ENCODE data around the gene FBRSL1. TPM values are rescaled to one million over a fixed set of nuclear protein-coding genes. Genes with fewer than 3 reads are reported as not detected.

FBRSL1 gene
- total and polyA plus RNA-seq, 9 of the 15 experiments (the other 6 are each of a cell fraction or from before 2014, with no cell fraction given) = 0.24 to 129 (median 7.3) TPM

GRCh38 chr12:132560614-132561426, 70.9 kb downstream of the FBRSL1 start (continued):
- peak; percentile 34; the same call in 1 of the 2 replicates for TF ChIP-seq REST (IDR thresholded peaks at IDR 0.05; ENCODE audit: borderline replicate concordance)
- no peak for TF ChIP-seq REST (CRISPR knock-in tag; IDR thresholded peaks at IDR 0.05; ENCODE audit: low read depth)
- TF ChIP-seq ZHX1 (conservative IDR thresholded peaks at IDR 0.05; ENCODE audit: low read length) = no peak
- TF ChIP-seq ZNF384 (IDR thresholded peaks at IDR 0.05; ENCODE audit: low read depth, low read length) = no peak
- peak; percentile 12; the same call in 1 of the 2 replicates for TF ChIP-seq SAFB (IDR thresholded peaks at IDR 0.05; ENCODE audit: borderline replicate concordance, low read depth, low read length)
- TF ChIP-seq TEAD4 (IDR thresholded peaks at IDR 0.05; ENCODE audit: low read length) = no peak
- TF ChIP-seq TEAD4 (CRISPR knock-in tag; IDR thresholded peaks at IDR 0.05; ENCODE audit: borderline replicate concordance) = no peak
- no peak for TF ChIP-seq ELF4 (CRISPR knock-in tag; IDR thresholded peaks at IDR 0.05)
- TF ChIP-seq ZNF668 (CRISPR knock-in tag; IDR thresholded peaks at IDR 0.05) = no peak
- peak; percentile 51 to 60 for TF ChIP-seq RAD21 (CRISPR knock-in tag; conservative IDR thresholded peaks at IDR 0.05 in 1 of 2, IDR thresholded peaks at IDR 0.05 in 1 of 2)
- TF ChIP-seq, protein P1, sequence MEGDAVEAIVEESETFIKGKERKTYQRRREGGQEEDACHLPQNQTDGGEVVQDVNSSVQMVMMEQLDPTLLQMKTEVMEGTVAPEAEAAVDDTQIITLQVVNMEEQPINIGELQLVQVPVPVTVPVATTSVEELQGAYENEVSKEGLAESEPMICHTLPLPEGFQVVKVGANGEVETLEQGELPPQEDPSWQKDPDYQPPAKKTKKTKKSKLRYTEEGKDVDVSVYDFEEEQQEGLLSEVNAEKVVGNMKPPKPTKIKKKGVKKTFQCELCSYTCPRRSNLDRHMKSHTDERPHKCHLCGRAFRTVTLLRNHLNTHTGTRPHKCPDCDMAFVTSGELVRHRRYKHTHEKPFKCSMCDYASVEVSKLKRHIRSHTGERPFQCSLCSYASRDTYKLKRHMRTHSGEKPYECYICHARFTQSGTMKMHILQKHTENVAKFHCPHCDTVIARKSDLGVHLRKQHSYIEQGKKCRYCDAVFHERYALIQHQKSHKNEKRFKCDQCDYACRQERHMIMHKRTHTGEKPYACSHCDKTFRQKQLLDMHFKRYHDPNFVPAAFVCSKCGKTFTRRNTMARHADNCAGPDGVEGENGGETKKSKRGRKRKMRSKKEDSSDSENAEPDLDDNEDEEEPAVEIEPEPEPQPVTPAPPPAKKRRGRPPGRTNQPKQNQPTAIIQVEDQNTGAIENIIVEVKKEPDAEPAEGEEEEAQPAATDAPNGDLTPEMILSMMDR (IDR thresholded peaks at IDR 0.05 in 2 of 3, conservative IDR thresholded peaks at IDR 0.05 in 1 of 3; ENCODE audit: insufficient read depth in 2 of 3, low read depth in 1 of 3, low read length in 3 of 3) = peak; percentile 71 to 86 (median 76)
- TF ChIP-seq SOX6 (IDR thresholded peaks at IDR 0.05) = no peak
- TF ChIP-seq POLR2G (IDR thresholded peaks at IDR 0.05; ENCODE audit: low read depth, low read length) = peak; percentile 25
- no peak for TF ChIP-seq GTF2E2 (tag; IDR thresholded peaks at IDR 0.05)
- no peak for TF ChIP-seq ZKSCAN1 (IDR thresholded peaks at IDR 0.05; ENCODE audit: low read depth, low read length)
